Transverse colon (tissue), 4 donors: ENCODE results near the gene FOXJ3.

Source experiments
- CTCF ChIP-seq, 5 experiments: fragments of 200-600 bp in 3 of 5; fragments of 450-650 bp in 2 of 5; sonication (generic) in 3 of 5; IDR thresholded peaks; 1 replicate in 2 of 5; 2 replicates in 3 of 5; pipeline ENCODE4 v1.5.1; 2016 to 2017; ENCODE audit warnings: antibody characterized with exemption in 5 of 5, inconsistent platforms in 3 of 5, mild to moderate bottlenecking in 2 of 5, moderate library complexity in 1 of 5
- POLR2A ChIP-seq: fragments of 450-650 bp; IDR thresholded peaks from one replicate; pipeline ENCODE4 v1.6.1; 2016; ENCODE audit warnings: antibody characterized with exemption, mild to moderate bottlenecking, moderate library complexity
- POLR2AphosphoS5 ChIP-seq, 3 donors: sonication (generic); formaldehyde crosslinking; IDR thresholded peaks; one replicate each; pipeline ENCODE4 v1.6.1; 2016; ENCODE audit warnings: antibody characterized with exemption in 3 of 3

- TF ChIP-seq POLR2A (no peak), CTCF (IDR thresholded peaks at IDR 0.05) (no peak), POLR2AphosphoS5 (IDR thresholded peaks at IDR 0.05) (no peak)
Observed at GRCh38 chr1:42137766-42138165, 197.3 kb downstream of the FOXJ3 start.
